GM23338 (cell line): ENCODE data around the gene TMEM134.

Experiments
- CTCF ChIP-seq, 2 experiments: fragments of 200-600 bp in 1 of 2; sonication (generic) in 1 of 2; conservative IDR thresholded peaks; 2 replicates each; pipeline versions ENCODE4 v1.5.1 to v1.6.1; 2016 to 2017; ENCODE audit warnings: antibody characterized with exemption in 2 of 2, low read depth in 2 of 2, mild to moderate bottlenecking in 2 of 2, moderate library complexity in 1 of 2
- EZH2 ChIP-seq: fragments of 200-600 bp; sonication (generic); IDR thresholded peaks from one replicate; pipeline ENCODE4 v1.8.0; 2017; ENCODE audit warnings: antibody characterized with exemption, mild to moderate bottlenecking, low read depth; ENCODE audit not compliant: unreplicated experiment
- EZH2phosphoT487 ChIP-seq: fragments of 200-600 bp; sonication (generic); IDR thresholded peaks from one replicate; pipeline ENCODE4 v1.8.1; 2018; ENCODE audit warnings: antibody characterized with exemption; ENCODE audit not compliant: unreplicated experiment
- JUNB ChIP-seq: IDR thresholded peaks from one replicate; pipeline ENCODE4 v1.6.1; 2016; ENCODE audit warnings: antibody characterized with exemption; ENCODE audit not compliant: unreplicated experiment
- NANOG ChIP-seq: IDR thresholded peaks from 2 replicates; pipeline ENCODE4 v1.6.1; 2016; ENCODE audit warnings: antibody characterized with exemption, borderline replicate concordance
- POLR2AphosphoS5 ChIP-seq: IDR thresholded peaks from 2 replicates; pipeline ENCODE4 v1.6.1; 2016; ENCODE audit warnings: antibody characterized with exemption, low read depth
- REST ChIP-seq: IDR thresholded peaks from one replicate; pipeline ENCODE4 v1.6.1; 2018; ENCODE audit warnings: antibody characterized with exemption; ENCODE audit not compliant: unreplicated experiment

GRCh38 chr11:67504005-67504949, 35.2 kb upstream of the TMEM134 start:
- no peak for TF ChIP-seq CTCF (conservative IDR thresholded peaks at IDR 0.05; ENCODE audit: low read depth in 2 of 2)
- no peak for TF ChIP-seq EZH2
- no peak for TF ChIP-seq EZH2phosphoT487
- no peak for TF ChIP-seq POLR2AphosphoS5
- TF ChIP-seq NANOG, result no peak
- no peak for TF ChIP-seq REST
- no peak for TF ChIP-seq JUNB
